ENCODE data around the gene TMCC3.
"Not testable (repeated sequence)": the region's sequence is repeated elsewhere in the genome, so short reads cannot be mapped to it uniquely, and the experiment has no call there.

Gene TMCC3

DNA sequence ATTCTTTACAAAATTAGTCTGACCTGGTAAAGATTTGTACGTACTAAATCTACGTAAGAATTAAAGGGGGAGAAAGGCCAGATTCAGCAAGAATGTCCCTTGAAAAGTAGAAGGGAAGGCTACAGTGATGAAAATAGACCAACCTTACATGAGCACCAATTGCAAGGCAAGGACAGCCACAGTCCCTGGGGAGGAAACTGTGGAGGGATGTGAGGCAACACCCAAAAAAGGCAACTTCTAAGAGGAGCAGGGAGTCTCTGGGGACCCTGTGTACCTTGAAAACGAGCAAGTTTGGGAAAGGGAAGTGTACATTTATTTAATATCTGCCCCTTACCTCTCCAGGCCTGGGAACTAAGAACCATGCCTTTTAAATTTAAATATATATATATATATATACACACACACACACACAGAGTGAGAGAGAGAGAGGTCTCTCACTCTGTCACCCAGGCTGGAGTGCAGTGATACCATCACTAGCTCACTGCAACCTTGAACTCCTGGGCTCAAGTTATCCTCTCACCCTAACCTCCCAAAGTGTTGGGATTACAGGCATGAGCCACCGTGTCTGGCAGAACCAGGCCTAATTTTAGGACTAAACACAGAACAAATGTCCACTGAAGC is 56.4 kb downstream of the TMCC3 start:
- ChIA-PET POLR2A (no interaction called here), CTCF (interaction anchor here (1.0 kb wide), 1 partner anchor 11 kb away, joined by 3 read pairs; no protein-coding TSS in a partner anchor)
- DNase-seq (ENCODE audit: extremely low spot score): no peak
- TF ChIP-seq, protein P1, sequence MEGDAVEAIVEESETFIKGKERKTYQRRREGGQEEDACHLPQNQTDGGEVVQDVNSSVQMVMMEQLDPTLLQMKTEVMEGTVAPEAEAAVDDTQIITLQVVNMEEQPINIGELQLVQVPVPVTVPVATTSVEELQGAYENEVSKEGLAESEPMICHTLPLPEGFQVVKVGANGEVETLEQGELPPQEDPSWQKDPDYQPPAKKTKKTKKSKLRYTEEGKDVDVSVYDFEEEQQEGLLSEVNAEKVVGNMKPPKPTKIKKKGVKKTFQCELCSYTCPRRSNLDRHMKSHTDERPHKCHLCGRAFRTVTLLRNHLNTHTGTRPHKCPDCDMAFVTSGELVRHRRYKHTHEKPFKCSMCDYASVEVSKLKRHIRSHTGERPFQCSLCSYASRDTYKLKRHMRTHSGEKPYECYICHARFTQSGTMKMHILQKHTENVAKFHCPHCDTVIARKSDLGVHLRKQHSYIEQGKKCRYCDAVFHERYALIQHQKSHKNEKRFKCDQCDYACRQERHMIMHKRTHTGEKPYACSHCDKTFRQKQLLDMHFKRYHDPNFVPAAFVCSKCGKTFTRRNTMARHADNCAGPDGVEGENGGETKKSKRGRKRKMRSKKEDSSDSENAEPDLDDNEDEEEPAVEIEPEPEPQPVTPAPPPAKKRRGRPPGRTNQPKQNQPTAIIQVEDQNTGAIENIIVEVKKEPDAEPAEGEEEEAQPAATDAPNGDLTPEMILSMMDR (IDR thresholded peaks at IDR 0.05; ENCODE audit: control extremely low read depth, extremely low read depth, low read depth, missing control alignments): no peak

GRCh38 chr12:94592723-94593122 is 57.6 kb downstream of the TMCC3 start:
- CTCF ChIA-PET: interaction anchor here (0.8 to 1.1 kb wide), 3 partner anchors 10 to 282 kb away, joined by 3 read pairs; no protein-coding TSS in a partner anchor
- DNase-seq (ENCODE audit: extremely low spot score); POLR2A ChIA-PET: not testable (repeated sequence)

GRCh38 chr12:94592080-94592479 is 58.3 kb downstream of the TMCC3 start:
- no peak for DNase-seq (ENCODE audit: extremely low spot score)
- CTCF ChIA-PET: interaction anchor here (1.1 to 1.4 kb wide), 2 partner anchors 11 to 12 kb away, joined by 3 read pairs; no protein-coding TSS in a partner anchor
- TF ChIP-seq, protein P1 (IDR thresholded peaks at IDR 0.05; ENCODE audit: control extremely low read depth, extremely low read depth, low read depth, missing control alignments): no peak
- POLR2A ChIA-PET: no interaction called here

GRCh38 chr12:94590428-94590827 is 59.9 kb downstream of the TMCC3 start:
- POLR2A ChIA-PET: no interaction called here
- TF ChIP-seq, protein P1 (IDR thresholded peaks at IDR 0.05; ENCODE audit: control extremely low read depth, extremely low read depth, low read depth, missing control alignments): no peak

GRCh38 chr12:94589591-94590001 is 60.8 kb downstream of the TMCC3 start:
- CTCF ChIA-PET: interaction anchor here (0.8 to 1.6 kb wide), 2 partner anchors 9 to 12 kb away, joined by 4 read pairs; no protein-coding TSS in a partner anchor
- TF ChIP-seq, protein P1 (IDR thresholded peaks at IDR 0.05; ENCODE audit: control extremely low read depth, extremely low read depth, low read depth, missing control alignments): no peak
- DNase-seq (ENCODE audit: extremely low spot score): no peak
- POLR2A ChIA-PET: no interaction called here

More at GRCh38 chr12:94590428-94590827, 59.9 kb downstream of the TMCC3 start:
- CTCF ChIA-PET: interaction anchor here (0.8 to 1.6 kb wide), 2 partner anchors 10 to 12 kb away, joined by 4 read pairs; no protein-coding TSS in a partner anchor
- DNase-seq (ENCODE audit: extremely low spot score): no peak

DNA sequence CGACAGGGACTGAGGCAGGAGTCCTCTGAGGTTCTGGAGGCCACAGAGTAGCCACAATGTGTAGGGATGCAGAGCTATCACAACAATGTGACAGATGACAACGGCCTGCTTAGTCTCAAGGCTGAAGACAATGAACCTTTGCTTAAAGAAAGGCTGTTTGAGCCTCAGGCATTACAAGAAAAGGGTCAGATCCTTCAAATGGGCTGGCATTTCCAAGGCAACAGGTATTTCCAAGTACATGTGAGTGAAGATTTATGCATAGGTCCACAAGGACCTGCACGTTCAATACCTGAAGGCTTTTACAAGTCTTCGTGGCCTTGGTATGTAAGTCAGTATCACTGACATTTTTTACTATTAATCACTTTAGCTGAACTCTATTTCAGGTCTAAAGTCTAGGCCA is 62.0 kb downstream of the TMCC3 start:
- ChIA-PET CTCF (no interaction called here), POLR2A (no interaction called here)

More for the DNA sequence above, 62.0 kb downstream of the TMCC3 start:
- no peak for DNase-seq (ENCODE audit: extremely low spot score)
- TF ChIP-seq, protein P1 (IDR thresholded peaks at IDR 0.05; ENCODE audit: control extremely low read depth, extremely low read depth, low read depth, missing control alignments): no peak

All from GM10248 (cell line).